Measurements from ENCODE around the gene KRTAP4-9.

The KRTAP4-9 gene

GRCh38 chr17:41149652-41149985 is 44.4 kb downstream of the KRTAP4-9 start, which contains the start of gene KRTAP4-5:
Gene KRTAP4-5 (minus strand): TSS chr17:41149825. CDS start chr17:41149767, 58 bp downstream.
- H3K27me3 ChIP-seq (ENCODE audit: control insufficient read depth, low read length), result no peaks in the 10 kb centered on the region
- no peaks in the 10 kb centered on the region for H3K79me2 ChIP-seq (ENCODE audit: control insufficient read depth, low read length)
- peak within 1 kb of the TSS; percentile 30 for H3K4me2 ChIP-seq (ENCODE audit: low read length)
- H3K4me3 ChIP-seq (ENCODE audit: low read length), result no peak within 1 kb of the TSS
- H3K27ac ChIP-seq (ENCODE audit: low read depth, low read length), result peak within 1 kb of the TSS; percentile 18; the same call in 1 of the 2 replicates
- no peaks in the 10 kb centered on the region for H3K36me3 ChIP-seq (ENCODE audit: control insufficient read depth, low read length)
- H3F3A ChIP-seq (ENCODE audit: control insufficient read depth, insufficient read depth), result no peaks in the 10 kb centered on the region
- no peak for TF ChIP-seq EZH2phosphoT487 (IDR thresholded peaks at IDR 0.05; ENCODE audit: borderline replicate concordance, low read length)
- TF ChIP-seq, protein P1, sequence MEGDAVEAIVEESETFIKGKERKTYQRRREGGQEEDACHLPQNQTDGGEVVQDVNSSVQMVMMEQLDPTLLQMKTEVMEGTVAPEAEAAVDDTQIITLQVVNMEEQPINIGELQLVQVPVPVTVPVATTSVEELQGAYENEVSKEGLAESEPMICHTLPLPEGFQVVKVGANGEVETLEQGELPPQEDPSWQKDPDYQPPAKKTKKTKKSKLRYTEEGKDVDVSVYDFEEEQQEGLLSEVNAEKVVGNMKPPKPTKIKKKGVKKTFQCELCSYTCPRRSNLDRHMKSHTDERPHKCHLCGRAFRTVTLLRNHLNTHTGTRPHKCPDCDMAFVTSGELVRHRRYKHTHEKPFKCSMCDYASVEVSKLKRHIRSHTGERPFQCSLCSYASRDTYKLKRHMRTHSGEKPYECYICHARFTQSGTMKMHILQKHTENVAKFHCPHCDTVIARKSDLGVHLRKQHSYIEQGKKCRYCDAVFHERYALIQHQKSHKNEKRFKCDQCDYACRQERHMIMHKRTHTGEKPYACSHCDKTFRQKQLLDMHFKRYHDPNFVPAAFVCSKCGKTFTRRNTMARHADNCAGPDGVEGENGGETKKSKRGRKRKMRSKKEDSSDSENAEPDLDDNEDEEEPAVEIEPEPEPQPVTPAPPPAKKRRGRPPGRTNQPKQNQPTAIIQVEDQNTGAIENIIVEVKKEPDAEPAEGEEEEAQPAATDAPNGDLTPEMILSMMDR (IDR thresholded peaks at IDR 0.05; ENCODE audit: low read depth, low read length, poor library complexity, severe bottlenecking), result no peak
- H4K20me1 ChIP-seq (ENCODE audit: control insufficient read depth, insufficient read depth, low read depth, low read length), result no peaks in the 10 kb centered on the region
- H3K9me2 ChIP-seq (replicated peaks; ENCODE audit: control insufficient read depth, low read length), result no peaks in the 10 kb centered on the region
- H3K4me1 ChIP-seq (ENCODE audit: control insufficient read depth, low read length), result peaks cover 21% of the 10 kb centered on the region
- H3K9me3 ChIP-seq (ENCODE audit: control insufficient read depth, insufficient read depth, low read length), result no peaks in the 10 kb centered on the region

DNA sequence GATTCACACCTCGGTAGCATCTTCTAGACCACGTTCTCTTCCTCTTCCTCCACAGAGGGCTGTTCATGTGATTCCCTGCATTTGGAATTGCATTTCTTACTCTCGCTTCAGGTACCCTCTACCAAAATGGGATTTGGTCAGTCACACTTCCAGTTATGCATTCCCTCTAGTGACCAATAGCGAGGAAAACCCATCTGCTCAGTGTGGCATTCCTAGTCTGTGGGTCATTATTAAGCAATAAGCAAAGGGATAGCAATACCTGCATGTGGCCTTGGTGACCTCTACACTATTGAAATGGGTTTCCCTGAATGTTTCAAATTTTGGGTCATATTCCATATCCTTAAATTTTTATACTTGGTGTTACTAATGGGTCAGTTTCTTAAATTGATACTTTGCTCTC is 44.8 kb downstream of the KRTAP4-9 start:
- no peak overlapping the region for H3K27ac ChIP-seq (ENCODE audit: low read depth, low read length)
- H3K4me2 ChIP-seq (ENCODE audit: low read length), result peak overlapping the region; percentile 30
- no peak overlapping the region for H3K4me3 ChIP-seq (ENCODE audit: low read length)
- no peaks in the 10 kb centered on the region for H3K9me2 ChIP-seq (replicated peaks; ENCODE audit: control insufficient read depth, low read length)
- H3K9me3 ChIP-seq (ENCODE audit: control insufficient read depth, insufficient read depth, low read length), result no peaks in the 10 kb centered on the region
- no peaks in the 10 kb centered on the region for H4K20me1 ChIP-seq (ENCODE audit: control insufficient read depth, insufficient read depth, low read depth, low read length)
- no peaks in the 10 kb centered on the region for H3K27me3 ChIP-seq (ENCODE audit: control insufficient read depth, low read length)
- TF ChIP-seq, protein P1 (IDR thresholded peaks at IDR 0.05; ENCODE audit: low read depth, low read length, poor library complexity, severe bottlenecking), result no peak
- no peak for TF ChIP-seq EZH2phosphoT487 (IDR thresholded peaks at IDR 0.05; ENCODE audit: borderline replicate concordance, low read length)
- H3K4me1 ChIP-seq (ENCODE audit: control insufficient read depth, low read length), result peaks cover 21% of the 10 kb centered on the region
- no peaks in the 10 kb centered on the region for H3K79me2 ChIP-seq (ENCODE audit: control insufficient read depth, low read length)
- no peaks in the 10 kb centered on the region for H3K36me3 ChIP-seq (ENCODE audit: control insufficient read depth, low read length)
- no peaks in the 10 kb centered on the region for H3F3A ChIP-seq (ENCODE audit: control insufficient read depth, insufficient read depth)

GRCh38 chr17:41151525-41151924 is 46.3 kb downstream of the KRTAP4-9 start:
- no peak overlapping the region for H3K27ac ChIP-seq (ENCODE audit: low read depth, low read length)
- H3K79me2 ChIP-seq (ENCODE audit: control insufficient read depth, low read length), result no peaks in the 10 kb centered on the region
- TF ChIP-seq, protein P1 (IDR thresholded peaks at IDR 0.05; ENCODE audit: low read depth, low read length, poor library complexity, severe bottlenecking), result no peak
- TF ChIP-seq EZH2phosphoT487 (IDR thresholded peaks at IDR 0.05; ENCODE audit: borderline replicate concordance, low read length), result no peak

More at GRCh38 chr17:41151525-41151924, 46.3 kb downstream of the KRTAP4-9 start:
- Histone ChIP-seq H3K4me1 (ENCODE audit: control insufficient read depth, low read length) (peaks cover 21% of the 10 kb centered on the region), H3K4me2 (ENCODE audit: low read length) (no peak overlapping the region), H3K9me2 (replicated peaks; ENCODE audit: control insufficient read depth, low read length) (no peaks in the 10 kb centered on the region), H3K27me3 (ENCODE audit: control insufficient read depth, low read length) (no peaks in the 10 kb centered on the region), H3K36me3 (ENCODE audit: control insufficient read depth, low read length) (no peaks in the 10 kb centered on the region), H3F3A (ENCODE audit: control insufficient read depth, insufficient read depth) (no peaks in the 10 kb centered on the region), H4K20me1 (ENCODE audit: control insufficient read depth, insufficient read depth, low read depth, low read length) (no peaks in the 10 kb centered on the region), H3K9me3 (ENCODE audit: control insufficient read depth, insufficient read depth, low read length) (no peaks in the 10 kb centered on the region), H3K4me3 (ENCODE audit: low read length) (no peak overlapping the region)

Data from DOHH2 (cell line).